ENCODE results near the gene CD3D. TPM values are rescaled to one million over a fixed set of nuclear protein-coding genes. Genes with fewer than 3 reads are reported as not detected.

Gene CD3D
- total RNA-seq, result 100 to 1,000 TPM; 428 to 526 TPM

- Mint-ChIP-seq H3K27ac (peak within 1 kb of the TSS; percentile 97), H3K4me1 (peaks cover 68% of the 10 kb centered on the region), H3K4me3 (peak within 1 kb of the TSS; percentile 87), H3K9me3 (ENCODE audit: low read depth) (no peaks in the 10 kb centered on the region), H3K27me3 (no peaks in the 10 kb centered on the region), H3K36me3 (peaks cover 59% of the 10 kb centered on the region)
- peak; percentile 47 for ATAC-seq
- DNase-seq, result peak; percentile 84
- CTCF ChIA-PET, result interaction anchor here (0.8 to 2.7 kb wide), 10 partner anchors 10 to 584 kb away, joined by 3 to 11 read pairs (median 4); partner anchors contain the start of genes JAML, KMT2A and UBE4A
These were observed at the start of gene CD3D for GRCh38 chr11:118342503-118343161. CD3D (minus strand) TSS chr11:118342705; CDS start chr11:118342607, 98 bp downstream.

- no peaks in the 10 kb centered on the region for H3K9me3 Mint-ChIP-seq (ENCODE audit: low read depth)
- DNase-seq, result no peak
- H3K36me3 Mint-ChIP-seq, result peaks cover 66% of the 10 kb centered on the region
- H3K27me3 Mint-ChIP-seq, result no peaks in the 10 kb centered on the region
- no peaks in the 10 kb centered on the region for H3K4me1 Mint-ChIP-seq
- no peak for ATAC-seq
- no peak overlapping the region for H3K4me3 Mint-ChIP-seq
- CTCF ChIA-PET, result interaction anchor here (1.2 kb wide), 1 partner anchor 105 kb away, joined by 5 read pairs; no protein-coding TSS in a partner anchor
- H3K27ac Mint-ChIP-seq, result no peak overlapping the region
These were observed 41.2 kb upstream of the CD3D start for GRCh38 chr11:118383657-118384056.

- no peaks in the 10 kb centered on the region for H3K4me1 Mint-ChIP-seq
- no peak overlapping the region for H3K4me3 Mint-ChIP-seq
- DNase-seq, result no peak
- H3K36me3 Mint-ChIP-seq, result peaks cover 69% of the 10 kb centered on the region
- no peak overlapping the region for H3K27ac Mint-ChIP-seq
- no peaks in the 10 kb centered on the region for H3K9me3 Mint-ChIP-seq (ENCODE audit: low read depth)
- no peak for ATAC-seq
- H3K27me3 Mint-ChIP-seq, result no peaks in the 10 kb centered on the region
- CTCF ChIA-PET, result interaction anchor here (0.7 to 1.6 kb wide), 3 partner anchors 23 to 110 kb away, joined by 3 to 8 read pairs (median 3); no protein-coding TSS in a partner anchor
These were observed 40.4 kb upstream of the CD3D start for GRCh38 chr11:118382954-118383353.

GRCh38 chr11:118380571-118380970 is 38.1 kb upstream of the CD3D start:
- CTCF ChIA-PET, result interaction anchor here (0.6 to 1.5 kb wide), 3 partner anchors 15 to 198 kb away, joined by 3 to 4 read pairs (median 3); no protein-coding TSS in a partner anchor
- peaks cover 3% of the 10 kb centered on the region for H3K4me1 Mint-ChIP-seq
- no peak overlapping the region for H3K27ac Mint-ChIP-seq
- no peak for DNase-seq
- H3K36me3 Mint-ChIP-seq, result peaks cover 64% of the 10 kb centered on the region
- H3K9me3 Mint-ChIP-seq (ENCODE audit: low read depth), result no peaks in the 10 kb centered on the region
- no peak for ATAC-seq
- no peaks in the 10 kb centered on the region for H3K27me3 Mint-ChIP-seq
- H3K4me3 Mint-ChIP-seq, result no peak overlapping the region

GRCh38 chr11:118379497-118379896 is 37.0 kb upstream of the CD3D start:
- Mint-ChIP-seq H3K27me3 (no peaks in the 10 kb centered on the region), H3K4me3 (no peak overlapping the region), H3K4me1 (peaks cover 3% of the 10 kb centered on the region), H3K36me3 (peaks cover 66% of the 10 kb centered on the region), H3K27ac (no peak overlapping the region), H3K9me3 (ENCODE audit: low read depth) (no peaks in the 10 kb centered on the region)
- ATAC-seq (no peak), DNase-seq (no peak)
- CTCF ChIA-PET, result interaction anchor here (0.8 to 1.5 kb wide), 4 partner anchors 14 to 84 kb away, joined by 3 to 4 read pairs (median 3); no protein-coding TSS in a partner anchor

- Mint-ChIP-seq H3K4me3 (no peak overlapping the region), H3K27ac (no peak overlapping the region), H3K36me3 (peaks cover 62% of the 10 kb centered on the region), H3K27me3 (no peaks in the 10 kb centered on the region), H3K9me3 (ENCODE audit: low read depth) (no peaks in the 10 kb centered on the region), H3K4me1 (peaks cover 3% of the 10 kb centered on the region)
- DNase-seq, result no peak
- CTCF ChIA-PET, result interaction anchor here (1.6 to 1.9 kb wide), 2 partner anchors 10 to 13 kb away, joined by 4 to 6 read pairs; no protein-coding TSS in a partner anchor
- ATAC-seq, result no peak
These were observed 33.5 kb upstream of the CD3D start for GRCh38 chr11:118375978-118376377.

GRCh38 chr11:118374729-118375128 is 32.2 kb upstream of the CD3D start:
- Mint-ChIP-seq H3K27me3 (no peaks in the 10 kb centered on the region), H3K4me3 (no peak overlapping the region), H3K36me3 (peaks cover 66% of the 10 kb centered on the region), H3K4me1 (peaks cover 3% of the 10 kb centered on the region), H3K9me3 (ENCODE audit: low read depth) (no peaks in the 10 kb centered on the region), H3K27ac (no peak overlapping the region)
- ATAC-seq, result no peak
- CTCF ChIA-PET, result interaction anchor here (1.9 kb wide), 1 partner anchor 12 kb away, joined by 6 read pairs; no protein-coding TSS in a partner anchor
- no peak for DNase-seq

- ATAC-seq, result no peak
- Mint-ChIP-seq H3K27ac (no peak overlapping the region), H3K4me3 (no peak overlapping the region), H3K4me1 (peaks cover 3% of the 10 kb centered on the region), H3K27me3 (no peaks in the 10 kb centered on the region), H3K36me3 (peaks cover 65% of the 10 kb centered on the region), H3K9me3 (ENCODE audit: low read depth) (no peaks in the 10 kb centered on the region)
- DNase-seq, result no peak
- CTCF ChIA-PET, result interaction anchor here (1.1 to 1.9 kb wide), 3 partner anchors 9 to 18 kb away, joined by 3 to 5 read pairs (median 3); partner anchors contain the start of gene UBE4A
These were observed 31.4 kb upstream of the CD3D start for GRCh38 chr11:118373871-118374270.

- Mint-ChIP-seq H3K4me3 (no peak overlapping the region), H3K4me1 (peaks cover 3% of the 10 kb centered on the region), H3K36me3 (peaks cover 69% of the 10 kb centered on the region), H3K27me3 (no peaks in the 10 kb centered on the region), H3K27ac (no peak overlapping the region), H3K9me3 (ENCODE audit: low read depth) (no peaks in the 10 kb centered on the region)
- CTCF ChIA-PET, result interaction anchor here (0.8 to 1.9 kb wide), 4 partner anchors 8 to 19 kb away, joined by 3 to 5 read pairs (median 3); partner anchors contain the start of gene UBE4A
- DNase-seq (no peak), ATAC-seq (no peak)
These were observed 30.8 kb upstream of the CD3D start for GRCh38 chr11:118373263-118373662.

- Mint-ChIP-seq H3K4me1 (peaks cover 1% of the 10 kb centered on the region), H3K9me3 (ENCODE audit: low read depth) (no peaks in the 10 kb centered on the region), H3K27ac (no peak overlapping the region), H3K27me3 (no peaks in the 10 kb centered on the region), H3K4me3 (no peak overlapping the region), H3K36me3 (peaks cover 70% of the 10 kb centered on the region)
- ATAC-seq, result no peak
- no peak for DNase-seq
- CTCF ChIA-PET, result no interaction called here
These were observed 28.3 kb upstream of the CD3D start for GRCh38 chr11:118370774-118371173.

GRCh38 chr11:118366287-118366686 is 23.8 kb upstream of the CD3D start:
- CTCF ChIA-PET, result interaction anchor here (0.7 to 2.1 kb wide), 4 partner anchors 13 to 64 kb away, joined by 3 to 4 read pairs (median 4); no protein-coding TSS in a partner anchor
- H3K36me3 Mint-ChIP-seq, result peaks cover 48% of the 10 kb centered on the region
- peaks cover 19% of the 10 kb centered on the region for H3K4me1 Mint-ChIP-seq
- peak overlapping the region; percentile 17 for H3K27ac Mint-ChIP-seq
- DNase-seq, result no peak
- H3K4me3 Mint-ChIP-seq, result no peak overlapping the region
- no peaks in the 10 kb centered on the region for H3K9me3 Mint-ChIP-seq (ENCODE audit: low read depth)
- no peak for ATAC-seq
- H3K27me3 Mint-ChIP-seq, result no peaks in the 10 kb centered on the region

GRCh38 chr11:118364956-118365615 is 22.6 kb upstream of the CD3D start:
- Mint-ChIP-seq H3K27me3 (no peaks in the 10 kb centered on the region), H3K36me3 (peaks cover 40% of the 10 kb centered on the region), H3K27ac (no peak overlapping the region), H3K4me3 (no peak overlapping the region), H3K9me3 (ENCODE audit: low read depth) (no peaks in the 10 kb centered on the region), H3K4me1 (peaks cover 29% of the 10 kb centered on the region)
- CTCF ChIA-PET, result interaction anchor here (0.7 to 2.2 kb wide), 10 partner anchors 9 to 194 kb away, joined by 3 to 8 read pairs (median 3); no protein-coding TSS in a partner anchor
- no peak for DNase-seq
- no peak for ATAC-seq

GRCh38 chr11:118359295-118359958 is 16.9 kb upstream of the CD3D start, which contains the start of gene UBE4A:
UBE4A (plus strand) TSS chr11:118359600; CDS start chr11:118365081, 5,481 bp downstream.
- DNase-seq (peak; percentile 99), ATAC-seq (peak; percentile 98)
- peak within 1 kb of the TSS; percentile 98 for H3K27ac Mint-ChIP-seq
- H3K27me3 Mint-ChIP-seq, result no peaks in the 10 kb centered on the region
- no peaks in the 10 kb centered on the region for H3K9me3 Mint-ChIP-seq (ENCODE audit: low read depth)
- H3K4me3 Mint-ChIP-seq, result peak within 1 kb of the TSS; percentile 96
- peaks cover 43% of the 10 kb centered on the region for H3K4me1 Mint-ChIP-seq
- peaks cover 14% of the 10 kb centered on the region for H3K36me3 Mint-ChIP-seq
- CTCF ChIA-PET, result interaction anchor here (0.5 to 2.1 kb wide), 16 partner anchors 8 to 231 kb away, joined by 3 to 9 read pairs (median 3); partner anchors contain the start of gene CD3D

Measured in activated CD8-positive, alpha-beta memory T cell treated with anti-CD3 and anti-CD28 coated beads, Interleukin-2, amount 10 ng/mL, durations not matched to agents 7 days and 5 days (primary cell).